H7 (cell line): ENCODE data around the gene PROK1. TPM values are rescaled to one million over a fixed set of nuclear protein-coding genes. Genes with fewer than 3 reads are reported as not detected.
"Not testable (repeated sequence)": the region's sequence is repeated elsewhere in the genome, so short reads cannot be mapped to it uniquely, and the experiment has no call there.

Experiments used
- DNase-seq: peaks from one replicate; pipeline ENCODE4 v3.0.0; 2012
- H3K27me3 ChIP-seq: 2 replicates; pipeline ENCODE4 v1.6.0; 2011; ENCODE audit warnings: mild to moderate bottlenecking, low read length; ENCODE audit not compliant: control insufficient read depth, insufficient read depth
- H3K36me3 ChIP-seq: replicated peaks from 2 replicates; pipeline ENCODE4 v1.5.1; 2011; ENCODE audit warnings: low read length; ENCODE audit not compliant: control insufficient read depth, insufficient read depth
- H3K4me3 ChIP-seq: 2 replicates; pipeline ENCODE4 v1.5.1; 2011; ENCODE audit warnings: low read depth, mild to moderate bottlenecking, control low read depth, low read length, moderate library complexity; ENCODE audit not compliant: insufficient read depth
- total RNA-seq: library from RNA; depleted of rRNA; stranded (reverse); fragments of >200 nt; shearing (Covaris generic); gene quantifications from 2 replicates; pipeline ENCODE4 v1.2.3, GENCODE V29; 2014

PROK1 gene
- total RNA-seq, 1 experiment from 2014 or later = not detected

DNA sequence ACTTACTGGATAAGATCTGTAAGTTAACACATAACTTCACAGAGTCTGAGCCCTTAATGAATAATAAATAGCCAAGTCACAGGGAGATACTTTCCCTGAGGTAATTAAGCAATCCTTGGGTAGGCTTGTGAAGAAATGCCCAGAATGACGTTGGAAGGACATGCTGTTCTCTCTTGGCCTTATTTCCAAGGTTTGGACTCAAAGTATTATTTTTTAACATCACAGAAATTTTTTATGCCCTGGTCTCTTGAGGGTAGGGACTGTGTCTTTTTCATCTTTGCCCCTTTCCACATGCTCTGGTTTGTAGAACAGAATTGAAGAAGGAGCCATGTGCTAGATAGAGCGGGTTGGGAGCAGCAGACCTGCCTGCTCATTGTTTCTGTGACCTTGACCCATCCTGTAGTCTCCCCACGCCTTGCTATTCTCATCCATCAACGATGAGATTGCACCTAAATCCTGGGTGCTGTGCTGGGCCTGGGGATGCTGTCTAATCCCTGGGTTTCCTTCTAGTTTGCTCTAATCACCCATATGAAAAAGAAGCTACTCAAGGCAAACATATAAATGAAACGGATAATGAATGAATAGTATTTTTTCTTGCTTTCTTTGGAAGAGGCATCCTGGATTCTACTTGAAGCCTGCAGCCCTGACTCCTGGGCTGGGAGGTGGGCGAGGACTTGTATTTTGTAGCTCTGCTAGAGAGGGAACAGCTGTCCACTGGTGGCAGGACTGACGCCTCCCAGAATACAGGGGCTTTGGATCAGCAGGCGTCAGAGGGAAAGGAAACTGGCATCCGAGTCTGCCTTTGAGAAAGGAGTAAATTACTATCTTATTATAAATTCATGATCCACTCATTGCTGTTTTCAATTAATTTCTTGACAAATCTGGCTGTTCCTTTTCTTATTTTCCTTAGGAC lies 26.0 kb upstream of the PROK1 start:
- no peaks in the 10 kb centered on the region for H3K36me3 ChIP-seq
- no peaks in the 10 kb centered on the region for H3K27me3 ChIP-seq
- no peak overlapping the region for H3K4me3 ChIP-seq
- no peak for DNase-seq

DNA sequence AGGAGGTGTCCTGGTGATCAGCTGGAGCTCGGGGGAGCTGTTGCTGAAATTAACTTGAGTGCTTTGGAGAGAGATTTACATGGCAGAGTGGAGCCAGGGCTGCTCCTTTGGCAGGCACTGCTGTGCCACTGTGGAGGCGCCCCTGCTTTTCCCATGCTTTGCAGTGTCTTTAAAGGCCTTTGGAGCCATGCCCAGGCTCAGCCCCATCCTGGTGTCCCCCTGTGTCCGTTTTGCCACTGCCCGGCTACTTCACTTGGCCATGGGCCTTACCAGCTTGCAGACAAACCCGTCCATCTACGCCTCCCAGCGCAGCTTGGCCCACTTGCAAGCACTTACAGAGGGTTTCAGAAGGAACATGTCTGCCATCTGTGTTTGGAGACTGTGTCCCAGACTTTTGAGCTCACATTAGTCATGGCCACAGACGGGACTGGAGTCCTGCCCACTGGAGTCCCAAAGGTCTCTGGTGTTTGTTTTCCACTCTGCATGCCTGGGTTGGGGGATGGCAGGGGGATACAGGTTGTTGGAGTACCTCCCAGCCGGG lies 25.3 kb upstream of the PROK1 start:
- no peak overlapping the region for H3K4me3 ChIP-seq
- no peak for DNase-seq
- no peaks in the 10 kb centered on the region; the same call in 1 of the 2 replicates for H3K27me3 ChIP-seq
- no peaks in the 10 kb centered on the region for H3K36me3 ChIP-seq

DNA sequence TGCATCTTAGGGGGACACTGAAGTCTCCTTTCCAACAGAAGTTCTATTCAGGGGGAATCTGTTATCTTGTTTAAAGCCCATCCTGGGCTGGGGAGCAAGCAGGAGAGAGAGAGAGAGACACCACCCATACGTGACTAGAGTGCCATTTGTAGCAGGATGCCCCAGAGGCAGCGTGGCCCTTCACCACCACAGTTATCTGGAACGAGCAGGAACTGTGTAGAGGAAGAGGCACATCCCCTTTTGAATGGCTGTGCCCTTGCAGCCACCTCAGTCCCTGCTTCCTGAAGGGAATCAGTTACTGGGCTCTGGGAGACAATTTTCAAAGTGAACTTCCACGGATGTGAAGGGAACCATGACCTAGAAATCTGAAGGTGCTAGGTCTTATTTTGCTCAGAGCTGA lies 24.1 kb upstream of the PROK1 start:
- DNase-seq = no peak
- Histone ChIP-seq H3K27me3 (no peaks in the 10 kb centered on the region; the same call in 1 of the 2 replicates), H3K36me3 (no peaks in the 10 kb centered on the region), H3K4me3 (no peak overlapping the region)

DNA sequence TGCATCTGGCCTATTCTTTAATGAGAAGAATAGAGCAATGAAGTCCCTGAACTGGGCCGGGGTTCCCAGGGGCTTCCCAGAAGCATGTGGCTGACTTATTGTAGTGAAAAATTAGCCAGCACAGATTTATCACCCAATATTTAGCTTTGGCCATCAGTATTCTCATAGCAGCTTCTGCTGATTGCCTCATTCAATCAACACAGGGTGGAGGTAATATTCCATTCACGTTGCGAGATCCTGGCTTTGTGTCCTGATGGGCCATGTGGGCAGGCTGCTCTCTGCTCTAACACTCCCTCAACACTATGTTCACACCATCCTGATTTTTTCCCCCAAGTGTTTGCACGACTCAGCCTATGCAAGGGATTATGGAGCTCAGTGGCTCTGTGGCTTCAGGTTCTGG lies 22.0 kb upstream of the PROK1 start:
- Histone ChIP-seq H3K36me3 (no peaks in the 10 kb centered on the region), H3K4me3 (no peak overlapping the region), H3K27me3 (no peaks in the 10 kb centered on the region; the same call in 1 of the 2 replicates)
- DNase-seq = no peak

DNA sequence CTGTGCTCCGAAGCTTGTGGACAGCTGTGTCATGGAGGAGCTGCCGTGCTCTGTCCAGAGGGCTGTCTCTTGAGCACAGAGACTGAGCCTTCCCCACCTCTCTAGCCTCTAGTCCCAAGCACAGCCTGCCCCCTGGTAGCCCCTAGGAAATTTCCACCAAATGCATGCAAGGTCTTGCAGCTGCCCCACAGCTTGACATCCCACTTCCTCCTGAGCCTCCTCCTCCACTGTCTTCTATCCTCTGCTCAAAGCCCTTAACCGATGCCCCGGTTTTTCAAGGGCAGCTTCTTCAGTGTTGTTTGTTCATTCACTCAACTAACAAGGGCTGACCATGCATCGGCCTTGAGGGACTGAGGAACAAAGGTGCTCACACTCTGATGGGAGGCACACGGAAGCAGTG lies 20.6 kb upstream of the PROK1 start:
- DNase-seq = no peak

DNA sequence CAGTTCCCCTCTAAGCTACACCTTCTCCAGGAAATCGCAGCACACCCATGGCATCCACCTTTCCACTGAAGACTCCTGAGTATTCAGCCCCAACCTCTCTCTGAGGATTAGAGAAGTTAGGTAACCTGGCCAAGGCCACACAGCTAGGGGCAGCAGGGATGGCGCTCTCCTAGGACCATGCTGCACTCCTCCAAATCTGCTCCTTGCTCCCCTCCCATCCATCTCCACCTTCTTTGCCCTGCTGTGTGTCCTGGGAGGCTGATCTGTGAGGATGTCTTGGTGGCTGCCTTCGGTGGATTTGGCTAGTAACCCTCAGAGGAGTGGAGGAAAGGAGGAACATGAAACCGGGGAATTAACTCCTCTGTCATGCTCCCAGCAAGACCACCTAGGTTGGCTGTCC lies 20.0 kb upstream of the PROK1 start:
- Histone ChIP-seq H3K36me3 (no peaks in the 10 kb centered on the region), H3K4me3 (no peak overlapping the region), H3K27me3 (no peaks in the 10 kb centered on the region; the same call in 1 of the 2 replicates)
- no peak for DNase-seq

More for the DNA sequence above, 20.6 kb upstream of the PROK1 start:
- H3K27me3 ChIP-seq = no peaks in the 10 kb centered on the region; the same call in 1 of the 2 replicates
- no peak overlapping the region for H3K4me3 ChIP-seq
- no peaks in the 10 kb centered on the region for H3K36me3 ChIP-seq

DNA sequence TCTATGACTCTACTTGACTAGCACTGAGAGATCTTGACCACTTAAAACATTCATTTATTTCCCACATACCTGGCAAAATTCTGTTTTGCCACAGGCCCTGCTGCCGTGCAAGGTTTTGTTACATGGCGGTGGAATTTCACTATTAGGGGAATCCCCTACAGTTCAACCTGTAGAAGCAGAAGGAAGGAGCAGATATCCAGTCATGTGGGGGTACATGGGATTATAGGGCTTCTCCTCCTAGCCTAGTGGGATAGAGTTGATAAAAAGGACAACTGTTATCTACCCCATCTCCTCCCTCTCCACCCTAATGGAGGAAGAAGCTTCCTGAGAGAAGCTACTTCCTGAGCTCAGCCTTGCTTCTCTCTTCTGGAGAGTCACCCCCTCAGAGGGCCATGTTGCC lies 17.7 kb upstream of the PROK1 start:
- Histone ChIP-seq H3K36me3 (no peaks in the 10 kb centered on the region), H3K4me3 (no peak overlapping the region), H3K27me3 (no peaks in the 10 kb centered on the region; the same call in 1 of the 2 replicates)
- DNase-seq = no peak

DNA sequence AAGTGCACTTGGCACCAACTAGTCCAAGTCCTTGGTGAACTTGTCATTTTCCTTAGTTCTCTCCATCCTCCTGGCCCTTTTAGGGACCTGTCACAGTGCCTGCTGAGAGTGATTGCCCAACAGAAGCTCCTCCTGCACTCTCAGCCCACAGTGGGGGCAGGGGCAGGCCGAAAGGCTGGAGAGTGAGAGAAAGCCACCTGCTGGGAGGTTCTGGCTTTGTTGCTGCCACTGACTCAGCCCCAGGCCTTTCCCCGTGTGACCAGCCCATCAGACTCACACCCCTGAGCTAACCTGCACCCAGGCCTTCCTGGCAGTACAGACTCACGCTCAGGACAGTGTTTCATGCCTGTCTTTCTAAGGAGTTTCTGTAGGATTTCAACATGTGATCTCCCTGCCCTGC lies 17.1 kb upstream of the PROK1 start:
- Histone ChIP-seq H3K4me3 (no peak overlapping the region), H3K27me3 (no peaks in the 10 kb centered on the region; the same call in 1 of the 2 replicates), H3K36me3 (no peaks in the 10 kb centered on the region)
- DNase-seq = peak; percentile 77

DNA sequence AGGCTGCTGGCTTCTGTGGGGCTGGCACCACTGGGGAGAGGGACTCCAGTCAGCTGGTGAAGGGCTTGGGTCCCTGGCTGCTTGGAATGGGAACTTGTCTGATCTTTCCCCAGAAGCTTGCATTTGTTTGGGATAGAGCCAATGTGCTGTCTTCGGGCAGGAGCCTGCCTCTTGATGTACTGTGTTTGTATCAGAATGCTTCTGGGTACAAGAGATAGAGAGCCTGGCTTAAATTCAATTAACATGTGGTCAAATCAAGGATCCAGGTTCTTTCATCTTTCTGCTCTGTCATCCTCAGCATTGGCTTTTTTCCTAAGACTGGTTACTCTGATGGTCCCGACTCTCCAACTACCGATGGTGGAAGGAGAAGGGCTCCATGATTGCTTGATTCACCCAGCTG lies 16.0 kb upstream of the PROK1 start:
- Histone ChIP-seq H3K27me3 (no peaks in the 10 kb centered on the region; the same call in 1 of the 2 replicates), H3K36me3 (no peaks in the 10 kb centered on the region)

DNA sequence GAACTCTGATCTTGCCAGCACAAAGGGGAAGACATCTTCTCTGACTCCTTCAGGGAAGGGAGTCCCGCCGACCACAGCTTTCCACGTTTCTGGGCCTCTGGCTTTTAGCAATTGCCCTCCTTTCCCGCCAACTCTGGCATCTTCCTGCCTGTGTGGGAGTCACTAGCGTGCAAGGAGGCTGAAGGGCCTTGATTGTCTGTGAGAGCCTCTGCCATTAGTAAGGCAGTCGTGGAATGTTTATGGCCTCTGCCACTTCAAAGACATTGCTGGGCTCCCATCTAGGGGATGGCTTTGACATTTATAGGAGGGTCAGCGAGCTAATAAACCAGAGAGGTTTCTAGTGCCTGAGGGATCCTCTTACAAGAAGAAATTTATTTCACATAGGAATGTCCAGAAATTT lies 14.3 kb upstream of the PROK1 start:
- no peak for DNase-seq
- Histone ChIP-seq H3K27me3 (no peaks in the 10 kb centered on the region; the same call in 1 of the 2 replicates), H3K4me3 (no peak overlapping the region), H3K36me3 (no peaks in the 10 kb centered on the region)

More for the DNA sequence above, 16.0 kb upstream of the PROK1 start:
- DNase-seq = no peak
- no peak overlapping the region for H3K4me3 ChIP-seq

DNA sequence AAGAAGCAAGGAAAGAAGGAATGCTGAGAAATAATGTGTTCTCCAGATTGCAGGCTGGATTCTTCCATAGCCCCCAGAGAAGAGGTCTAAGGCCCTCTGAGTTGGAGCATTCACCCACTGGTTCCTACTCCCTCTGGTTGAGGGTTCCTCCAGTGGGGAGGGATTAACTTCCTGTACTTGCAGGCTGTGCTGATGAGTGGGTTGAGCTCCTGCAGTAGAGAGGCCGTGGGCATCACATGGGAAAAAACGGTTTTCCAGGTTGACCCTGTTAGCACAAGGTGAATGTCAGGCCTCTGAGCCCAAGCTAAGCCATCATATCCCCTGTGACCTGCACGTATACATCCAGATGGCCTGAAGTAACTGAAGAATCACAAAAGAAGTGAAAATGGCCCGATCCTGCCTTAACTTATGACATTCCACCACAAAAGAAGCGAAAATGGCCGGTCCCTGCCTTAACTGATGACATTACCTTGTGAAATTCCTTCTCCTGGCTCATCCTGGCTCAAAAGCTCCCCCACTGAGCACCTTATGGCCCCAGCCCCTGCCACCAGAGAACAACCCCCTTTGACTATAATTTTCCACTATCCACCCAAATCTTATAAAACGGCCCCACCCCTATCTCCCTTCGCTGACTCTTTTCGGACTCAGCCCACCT lies 13.2 kb upstream of the PROK1 start:
- DNase-seq, H3K4me3 ChIP-seq, H3K36me3 ChIP-seq, H3K27me3 ChIP-seq: not testable (repeated sequence)

DNA sequence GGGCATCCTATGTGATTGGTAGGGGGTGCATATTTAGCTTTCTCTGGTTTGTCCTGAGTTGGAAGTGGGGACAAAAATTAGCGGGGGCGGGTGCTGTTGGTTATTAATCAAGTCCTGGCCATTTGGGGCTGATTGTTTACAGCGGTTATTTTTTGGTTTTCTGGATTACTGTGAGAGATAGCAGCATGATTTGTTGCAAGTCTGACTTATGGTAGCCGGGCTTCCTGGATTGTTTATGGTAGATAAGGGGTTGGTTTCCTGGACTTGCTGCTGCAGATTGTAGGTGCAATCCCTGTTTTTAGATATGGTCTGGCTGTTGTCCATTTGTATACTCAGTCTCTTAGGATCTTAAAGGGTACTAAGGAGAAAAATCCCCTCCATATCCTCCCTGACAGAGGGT lies 12.1 kb upstream of the PROK1 start:
- no peaks in the 10 kb centered on the region for H3K36me3 ChIP-seq
- no peaks in the 10 kb centered on the region for H3K27me3 ChIP-seq
- no peak overlapping the region for H3K4me3 ChIP-seq
- DNase-seq = no peak

DNA sequence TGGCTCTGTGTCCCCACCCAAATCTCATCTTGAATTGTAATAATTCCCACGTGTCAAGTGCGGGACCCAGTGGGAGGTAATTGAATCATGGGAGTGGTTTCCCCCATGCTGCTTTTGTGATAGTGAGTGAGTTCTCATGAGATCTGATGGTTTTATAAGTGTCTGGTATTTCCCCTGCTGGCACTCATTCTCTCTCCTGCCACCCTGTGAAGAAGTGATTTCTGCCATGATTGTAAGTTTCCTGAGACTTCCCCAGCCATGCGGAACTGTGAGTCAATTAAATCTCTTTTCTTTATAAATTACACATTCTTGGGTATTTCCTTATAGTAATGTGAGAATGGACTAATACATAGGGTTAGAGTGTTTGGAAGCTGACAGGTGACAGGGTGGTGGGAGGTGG lies 11.1 kb upstream of the PROK1 start:
- DNase-seq, H3K27me3 ChIP-seq, H3K4me3 ChIP-seq, H3K36me3 ChIP-seq: not testable (repeated sequence)

DNA sequence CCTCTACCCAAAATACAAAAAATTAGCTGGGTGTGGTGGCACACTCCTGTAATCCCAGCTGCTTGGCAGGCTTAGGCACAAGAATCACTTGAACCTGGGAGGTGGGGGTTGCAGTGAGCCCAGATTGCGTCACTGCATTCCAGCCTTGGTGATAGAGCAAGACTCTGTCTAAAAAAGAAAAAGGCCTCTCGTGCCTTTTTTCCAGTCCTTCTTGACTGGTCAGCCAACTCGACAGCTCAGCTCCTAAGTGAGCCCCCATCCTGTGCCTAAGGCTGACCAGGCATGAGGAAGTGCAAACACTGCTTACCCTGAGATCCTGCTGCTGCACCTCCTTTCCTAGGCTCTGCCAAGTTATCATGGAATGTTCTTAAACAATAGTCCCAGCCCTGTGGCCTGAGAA lies 10.1 kb upstream of the PROK1 start:
- Histone ChIP-seq H3K4me3 (no peak overlapping the region), H3K27me3 (no peaks in the 10 kb centered on the region), H3K36me3 (no peaks in the 10 kb centered on the region)
- no peak for DNase-seq

DNA sequence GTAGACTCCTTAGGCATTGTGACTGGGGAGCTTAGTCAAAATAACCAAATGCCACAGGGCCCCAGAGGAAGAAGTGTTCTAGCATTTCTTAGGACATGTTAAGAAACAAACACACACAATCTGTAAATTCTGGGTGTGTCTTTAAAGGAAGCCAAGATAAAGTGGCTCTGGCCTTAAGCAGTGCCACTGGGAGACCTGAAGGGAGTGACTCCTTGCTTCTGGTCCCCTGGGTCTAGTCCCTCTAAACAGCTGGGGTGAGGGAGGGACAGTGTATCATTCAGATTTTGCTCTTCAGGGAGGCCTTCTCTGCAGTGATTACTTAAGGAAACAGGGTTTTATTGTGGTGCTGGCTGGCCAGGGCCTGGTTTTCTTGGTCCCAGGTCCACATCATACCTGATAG lies 9.1 kb upstream of the PROK1 start:
- DNase-seq = no peak
- H3K4me3 ChIP-seq = no peak overlapping the region
- no peaks in the 10 kb centered on the region for H3K36me3 ChIP-seq
- H3K27me3 ChIP-seq = no peaks in the 10 kb centered on the region
